ENCODE measurements around the gene ITGA7. TPM values are rescaled to one million over a fixed set of nuclear protein-coding genes. Genes with fewer than 3 reads are reported as not detected.

Gene ITGA7
- total RNA-seq, 1 experiment from 2014 or later = 4.7 TPM

GRCh38 chr12:55733858-55734257 is 26.2 kb upstream of the ITGA7 start:
- no peak for DNase-seq (ENCODE audit: low spot score)

- no peak for DNase-seq (ENCODE audit: low spot score)
Observed at GRCh38 chr12:55733021-55733555, 25.4 kb upstream of the ITGA7 start.

- DNase-seq (ENCODE audit: low spot score) = no peak
Observed at GRCh38 chr12:55732288-55732687, 24.6 kb upstream of the ITGA7 start.

- peak; percentile 60 for DNase-seq (ENCODE audit: low spot score)
Observed at GRCh38 chr12:55729819-55730818, 22.4 kb upstream of the ITGA7 start.

GRCh38 chr12:55728939-55729818 is 21.5 kb upstream of the ITGA7 start, which contains the start of gene CD63:
Gene CD63 (minus strand): TSS chr12:55729009. CDS start chr12:55728341, 668 bp downstream.
- peak; percentile 87 for DNase-seq (ENCODE audit: low spot score)

GRCh38 chr12:55728186-55728938 is 20.7 kb upstream of the ITGA7 start:
- peak; percentile 45 for DNase-seq (ENCODE audit: low spot score)

- peak; percentile 59 for DNase-seq (ENCODE audit: low spot score)
Observed at GRCh38 chr12:55727643-55728185, 20.0 kb upstream of the ITGA7 start.

- DNase-seq (ENCODE audit: low spot score) = no peak
Observed at GRCh38 chr12:55726971-55727370, 19.3 kb upstream of the ITGA7 start.

GRCh38 chr12:55725556-55725955 is 17.9 kb upstream of the ITGA7 start:
- DNase-seq (ENCODE audit: low spot score) = no peak

- no peak for DNase-seq (ENCODE audit: low spot score)
Observed at GRCh38 chr12:55724940-55725309, 17.2 kb upstream of the ITGA7 start.

- DNase-seq (ENCODE audit: low spot score) = peak; percentile 68
Observed at GRCh38 chr12:55724226-55724939, 16.7 kb upstream of the ITGA7 start.

GRCh38 chr12:55723516-55724225 is 16.0 kb upstream of the ITGA7 start:
- DNase-seq (ENCODE audit: low spot score) = no peak

GRCh38 chr12:55722948-55723347 is 15.2 kb upstream of the ITGA7 start:
- DNase-seq (ENCODE audit: low spot score) = no peak

GRCh38 chr12:55721601-55722213 is 14.0 kb upstream of the ITGA7 start:
- no peak for DNase-seq (ENCODE audit: low spot score)

- peak; percentile 92 for DNase-seq (ENCODE audit: low spot score)
Observed at GRCh38 chr12:55720894-55721444, 13.3 kb upstream of the ITGA7 start.

- DNase-seq (ENCODE audit: low spot score) = peak; percentile 95
Observed at GRCh38 chr12:55720071-55720564, 12.4 kb upstream of the ITGA7 start, which contains the start of gene RDH5. Gene RDH5 (plus strand): TSS chr12:55720393. CDS start chr12:55721185, 792 bp downstream.

GRCh38 chr12:55719371-55719770 is 11.7 kb upstream of the ITGA7 start:
- DNase-seq (ENCODE audit: low spot score) = no peak

GRCh38 chr12:55718624-55719275 is 11.0 kb upstream of the ITGA7 start:
- DNase-seq (ENCODE audit: low spot score) = no peak

Measured in HT-29 (cell line).